Measurements from ENCODE around the gene TP53I13.

DNA sequence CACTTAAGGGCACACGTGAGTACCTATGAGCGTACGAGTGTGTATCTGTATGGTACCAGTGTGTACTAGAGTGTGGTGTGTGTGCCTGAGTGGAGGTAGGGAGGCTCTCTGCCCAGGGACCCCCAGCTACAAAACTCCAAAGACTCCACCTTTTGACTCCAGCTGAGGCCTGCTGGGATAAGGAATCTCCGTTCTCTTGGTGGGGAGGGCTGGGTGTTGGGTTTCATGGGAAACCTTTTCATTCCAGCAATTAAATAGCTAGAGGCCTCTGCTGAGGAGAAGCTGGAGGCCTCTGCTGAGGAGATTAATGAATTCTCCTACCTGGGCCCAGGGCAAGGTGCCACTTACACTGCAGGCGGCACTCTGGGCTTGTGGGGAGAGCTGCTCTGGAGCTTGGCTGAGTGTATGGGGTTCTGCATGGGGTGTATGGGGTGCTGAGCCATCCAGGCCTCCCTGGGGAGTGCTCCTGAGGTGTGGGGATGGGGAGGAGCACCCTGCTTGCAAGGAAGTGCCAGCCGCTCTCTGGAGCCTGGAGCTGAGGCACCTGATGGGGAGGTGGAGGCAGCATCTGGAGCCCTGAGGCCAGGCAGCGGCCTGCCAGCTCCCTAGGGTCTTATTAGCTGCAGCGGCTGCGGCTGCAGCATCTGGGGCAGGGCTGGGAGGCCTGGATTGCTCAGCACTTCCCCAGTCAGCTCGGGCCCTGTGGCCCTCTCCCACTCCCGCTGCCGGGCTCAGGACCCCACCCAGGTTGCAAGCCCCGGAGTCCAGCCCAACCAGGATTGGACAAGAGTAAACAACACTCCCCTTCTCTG is 29.1 kb downstream of the TP53I13 start:
- no peak for TF ChIP-seq EZH2 (IDR thresholded peaks at IDR 0.05; ENCODE audit: insufficient read depth, low read length)
- no peak for TF ChIP-seq CTCF (IDR thresholded peaks at IDR 0.05; ENCODE audit: insufficient read depth, low read depth, low read length)

All from astrocyte (in vitro differentiated cells and primary cell).